A673 (cell line): ENCODE measurements around the gene WHRN. TPM values are rescaled to one million over a fixed set of nuclear protein-coding genes. Genes with fewer than 3 reads are reported as not detected.

Experiments used
- BruUV-seq: library from RNA; stranded (reverse); fragments of 400-500 nt; replicated peaks from 2 replicates; lab custom pipeline; 2021; lab: Mats Ljungman, UMichigan
- CTCF ChIA-PET: fragments of 300-600 bp; sonication (Branson Sonifier 250); formaldehyde crosslinking; loops from one replicate; lab custom pipeline; 2022; ENCODE audit warnings: antibody characterized with exemption; lab: Charles Lee
- POLR2A ChIA-PET: fragments of 300-600 bp; sonication (Branson Sonifier 250); formaldehyde crosslinking; loops from one replicate; lab custom pipeline; 2022; ENCODE audit warnings: antibody characterized with exemption; ENCODE audit not compliant: low non-redundant PET; lab: Charles Lee
- DNase-seq: peaks from one replicate; pipeline ENCODE4 v3.0.0-alpha.2; 2015; ENCODE audit warnings: low spot score
- H3K27ac ChIP-seq: fragments of 200-600 bp; sonication (generic); 2 replicates; pipeline ENCODE4 v1.5.1; 2016; ENCODE audit warnings: mixed run types, low read depth, mild to moderate bottlenecking, mixed read lengths, antibody characterized with exemption, low read length; ENCODE audit not compliant: poor library complexity, severe bottlenecking
- H3K27me3 ChIP-seq: fragments of 200-600 bp; sonication (generic); replicated peaks from 2 replicates; pipeline ENCODE4 v1.6.1; 2017; ENCODE audit warnings: mixed run types, low read depth, mild to moderate bottlenecking, mixed read lengths, antibody characterized with exemption, low read length; ENCODE audit not compliant: insufficient read depth, poor library complexity
- H3K36me3 ChIP-seq: fragments of 200-600 bp; sonication (generic); 2 replicates; pipeline ENCODE4 v1.6.1; 2016; ENCODE audit warnings: mixed run types, mild to moderate bottlenecking, mixed read lengths, antibody characterized with exemption, low read length; ENCODE audit not compliant: insufficient read depth, poor library complexity, severe bottlenecking
- H3K4me1 ChIP-seq: fragments of 200-600 bp; sonication (generic); 2 replicates; pipeline ENCODE4 v1.6.1; 2017; ENCODE audit warnings: mixed run types, mild to moderate bottlenecking, mixed read lengths, antibody characterized with exemption, low read length; ENCODE audit not compliant: insufficient read depth, poor library complexity, severe bottlenecking
- H3K4me3 ChIP-seq: fragments of 200-600 bp; sonication (generic); 2 replicates; pipeline ENCODE4 v1.5.1; 2016; ENCODE audit warnings: low read depth, mixed run types, mild to moderate bottlenecking, mixed read lengths, low read length; ENCODE audit not compliant: poor library complexity, severe bottlenecking
- H3K9me3 ChIP-seq: fragments of 200-600 bp; sonication (generic); 2 replicates; pipeline ENCODE4 v1.6.1; 2016; ENCODE audit warnings: mixed run types, low read depth, mild to moderate bottlenecking, mixed read lengths, antibody characterized with exemption, low read length; ENCODE audit not compliant: poor library complexity, severe bottlenecking
- EZH2 ChIP-seq: fragments of 200-600 bp; sonication (generic); IDR thresholded peaks from 2 replicates; pipeline ENCODE4 v1.6.1; 2017; ENCODE audit warnings: borderline replicate concordance, low read depth, mild to moderate bottlenecking, mixed read lengths, antibody characterized with exemption, low read length; ENCODE audit not compliant: poor library complexity, severe bottlenecking
- intact Hi-C: fragments of 100-400 bp; cut with micrococcal nuclease; formaldehyde crosslinking; loops from one replicate; pipeline ENCODE4 v1.10.0; 2022; ENCODE audit not compliant: unreplicated experiment
- total RNA-seq: library from RNA; stranded (reverse); gene quantifications from 2 replicates; pipeline ENCODE4 v1.2.3, GENCODE V29; 2021
- TF ChIP-seq, protein P1 (sequence below): fragments of 300-800, 200-600 bp; sonication (generic); conservative IDR thresholded peaks from 2 replicates; pipeline ENCODE4 v1.5.1; 2017; ENCODE audit warnings: low read depth, mild to moderate bottlenecking, antibody characterized with exemption, low read length, moderate library complexity, mixed read lengths

Gene WHRN
- total RNA-seq, 1 experiment from 2014 or later: 9.1 TPM

DNA sequence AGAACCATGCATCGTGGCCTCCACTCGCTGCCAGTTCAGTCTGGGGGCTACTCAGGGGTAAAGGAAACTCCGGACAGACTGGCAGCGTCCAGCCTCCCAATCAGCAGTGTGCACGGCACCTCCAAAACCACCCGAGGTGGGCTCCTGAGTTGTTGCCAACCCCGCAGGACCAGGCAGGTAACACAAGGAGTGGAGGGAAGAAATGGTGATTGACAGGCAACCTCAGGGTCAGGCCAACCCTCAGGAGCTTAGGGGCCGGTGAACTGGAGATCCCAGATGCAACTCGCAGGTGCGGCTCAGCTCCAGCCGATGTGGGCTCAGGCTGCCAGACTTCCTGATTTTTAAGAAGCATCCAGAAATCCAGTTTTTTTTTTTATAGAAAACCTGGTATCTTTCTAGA is 80.1 kb downstream of the WHRN start:
- Histone ChIP-seq H3K36me3 (no peaks in the 10 kb centered on the region), H3K27ac (no peak overlapping the region), H3K4me3 (no peak overlapping the region), H3K27me3 (no peaks in the 10 kb centered on the region), H3K4me1 (peaks cover 8% of the 10 kb centered on the region), H3K9me3 (no peaks in the 10 kb centered on the region)
- intact Hi-C loops: loop anchor here (5.0 kb wide), 1 partner anchor 48 kb away; no protein-coding TSS in a partner anchor
- no peak for TF ChIP-seq EZH2
- TF ChIP-seq, protein P1, sequence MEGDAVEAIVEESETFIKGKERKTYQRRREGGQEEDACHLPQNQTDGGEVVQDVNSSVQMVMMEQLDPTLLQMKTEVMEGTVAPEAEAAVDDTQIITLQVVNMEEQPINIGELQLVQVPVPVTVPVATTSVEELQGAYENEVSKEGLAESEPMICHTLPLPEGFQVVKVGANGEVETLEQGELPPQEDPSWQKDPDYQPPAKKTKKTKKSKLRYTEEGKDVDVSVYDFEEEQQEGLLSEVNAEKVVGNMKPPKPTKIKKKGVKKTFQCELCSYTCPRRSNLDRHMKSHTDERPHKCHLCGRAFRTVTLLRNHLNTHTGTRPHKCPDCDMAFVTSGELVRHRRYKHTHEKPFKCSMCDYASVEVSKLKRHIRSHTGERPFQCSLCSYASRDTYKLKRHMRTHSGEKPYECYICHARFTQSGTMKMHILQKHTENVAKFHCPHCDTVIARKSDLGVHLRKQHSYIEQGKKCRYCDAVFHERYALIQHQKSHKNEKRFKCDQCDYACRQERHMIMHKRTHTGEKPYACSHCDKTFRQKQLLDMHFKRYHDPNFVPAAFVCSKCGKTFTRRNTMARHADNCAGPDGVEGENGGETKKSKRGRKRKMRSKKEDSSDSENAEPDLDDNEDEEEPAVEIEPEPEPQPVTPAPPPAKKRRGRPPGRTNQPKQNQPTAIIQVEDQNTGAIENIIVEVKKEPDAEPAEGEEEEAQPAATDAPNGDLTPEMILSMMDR: no peak
- CTCF ChIA-PET: no interaction called here
- BruUV-seq: no TSS peak
- DNase-seq: no peak
- POLR2A ChIA-PET: no interaction called here

DNA sequence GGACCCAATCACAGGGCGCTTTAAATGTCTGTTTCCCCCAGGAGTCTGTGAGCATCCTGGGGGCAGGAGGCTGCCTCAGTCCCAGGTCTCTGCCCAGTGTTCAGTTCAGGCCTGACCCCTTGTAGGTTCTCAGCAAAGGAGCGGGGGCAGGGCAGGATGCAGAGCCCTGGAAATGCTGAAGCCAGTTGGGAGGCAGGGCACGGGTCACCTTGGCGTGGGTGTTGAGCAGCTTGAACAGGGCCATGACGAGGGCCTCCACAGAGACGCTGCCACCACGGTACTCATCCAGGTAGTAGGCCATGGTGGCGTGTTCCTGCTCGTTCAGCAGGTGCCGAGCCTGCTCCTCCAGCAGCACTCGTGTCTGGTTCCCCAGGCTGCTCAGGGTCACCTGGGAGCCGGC is 81.1 kb downstream of the WHRN start:
- Histone ChIP-seq H3K4me3 (no peak overlapping the region), H3K27ac (no peak overlapping the region), H3K27me3 (no peaks in the 10 kb centered on the region), H3K36me3 (no peaks in the 10 kb centered on the region), H3K4me1 (peaks cover 8% of the 10 kb centered on the region), H3K9me3 (no peaks in the 10 kb centered on the region)
- POLR2A ChIA-PET: no interaction called here
- CTCF ChIA-PET: no interaction called here
- DNase-seq: no peak
- TF ChIP-seq, protein P1: no peak
- TF ChIP-seq EZH2: no peak
- intact Hi-C loops: no loop called here
- BruUV-seq: no TSS peak

DNA sequence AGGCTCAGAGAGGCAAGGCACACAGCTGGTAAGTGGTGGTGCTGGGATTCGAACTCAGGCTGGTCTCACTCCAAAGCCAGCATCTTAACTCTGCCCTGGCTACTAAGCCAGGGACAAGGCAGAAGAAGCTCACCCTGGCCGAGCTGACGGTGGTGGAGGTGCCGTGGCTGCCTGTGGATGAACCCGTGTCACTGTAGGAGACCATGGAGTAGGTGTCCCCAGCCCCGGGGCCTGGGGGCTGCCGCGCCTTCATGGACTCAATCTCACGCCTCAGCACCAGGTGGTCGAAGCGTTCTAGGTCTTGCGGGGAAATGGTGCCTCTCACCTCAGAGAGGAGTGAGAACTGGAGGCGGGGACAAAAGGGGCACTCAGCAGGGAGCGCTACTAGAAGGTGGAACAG is 82.1 kb downstream of the WHRN start:
- Histone ChIP-seq H3K4me1 (peaks cover 8% of the 10 kb centered on the region), H3K27me3 (no peaks in the 10 kb centered on the region), H3K36me3 (no peaks in the 10 kb centered on the region), H3K4me3 (no peak overlapping the region), H3K27ac (no peak overlapping the region), H3K9me3 (no peaks in the 10 kb centered on the region)
- POLR2A ChIA-PET: no interaction called here
- BruUV-seq: no TSS peak
- DNase-seq: no peak
- CTCF ChIA-PET: no interaction called here
- no peak for TF ChIP-seq EZH2
- TF ChIP-seq, protein P1: no peak
- intact Hi-C loops: no loop called here
